ENCODE data around the gene TIPRL. TPM values are rescaled to one million over a fixed set of nuclear protein-coding genes. Genes with fewer than 3 reads are reported as not detected.

The TIPRL gene
- total RNA-seq, 1 donor from 2014 or later = 30.0 TPM

Other genes with a start within 250 kb of the TIPRL start
- 37.5 and 39.2 TPM in 2 replicates for gene DCAF6, start 242.3 kb upstream of the TIPRL start, total RNA-seq
- 19.0 and 19.6 TPM in 2 replicates for gene MPC2, start 241.9 kb upstream of the TIPRL start, total RNA-seq
- gene GPR161, start 42.0 kb upstream of the TIPRL start, total RNA-seq = 9.5 and 11.6 TPM in 2 replicates
- gene SFT2D2, start 47.0 kb downstream of the TIPRL start, total RNA-seq = 33.3 and 46.2 TPM in 2 replicates
- 0.22 and 0.60 TPM in 2 replicates for gene TBX19, start 101.9 kb downstream of the TIPRL start, total RNA-seq

All from lung microvascular endothelial cell (primary cell).